ENCODE data around the gene CDC27.
"Not testable (repeated sequence)": the region's sequence is repeated elsewhere in the genome, so short reads cannot be mapped to it uniquely, and the experiment has no call there.

The CDC27 gene

GRCh38 chr17:47131761-47132160, 57.3 kb downstream of the CDC27 start:
- no peak overlapping the region for H3K4me3 ChIP-seq (ENCODE audit: low read length)
- DNase-seq (ENCODE audit: low read depth): no peak
- no peak for TF ChIP-seq CTCF (IDR thresholded peaks at IDR 0.05; ENCODE audit: insufficient read depth, low read depth, low read length, missing control alignments)

GRCh38 chr17:47126835-47127234, 62.3 kb downstream of the CDC27 start:
- DNase-seq (ENCODE audit: low read depth); H3K4me3 ChIP-seq (ENCODE audit: low read length): not testable (repeated sequence)

- DNase-seq (ENCODE audit: low read depth); H3K4me3 ChIP-seq (ENCODE audit: low read length): not testable (repeated sequence)
Measured at GRCh38 chr17:47123262-47123661, 65.8 kb downstream of the CDC27 start.

GRCh38 chr17:47120521-47121095, 68.5 kb downstream of the CDC27 start:
- no peak overlapping the region for H3K4me3 ChIP-seq (ENCODE audit: low read length)
- TF ChIP-seq CTCF (IDR thresholded peaks at IDR 0.05; ENCODE audit: insufficient read depth, low read depth, low read length, missing control alignments): no peak
- peak; percentile 16 for DNase-seq (ENCODE audit: low read depth)

GRCh38 chr17:47119746-47120520, 69.2 kb downstream of the CDC27 start:
- H3K4me3 ChIP-seq (ENCODE audit: low read length): no peak overlapping the region
- no peak for TF ChIP-seq CTCF (IDR thresholded peaks at IDR 0.05; ENCODE audit: insufficient read depth, low read depth, low read length, missing control alignments)
- peak; percentile 32 for DNase-seq (ENCODE audit: low read depth)

GRCh38 chr17:47117386-47117785, 71.7 kb downstream of the CDC27 start:
- TF ChIP-seq CTCF (IDR thresholded peaks at IDR 0.05; ENCODE audit: insufficient read depth, low read depth, low read length, missing control alignments): no peak
- no peak for DNase-seq (ENCODE audit: low read depth)
- H3K4me3 ChIP-seq (ENCODE audit: low read length): no peak overlapping the region

- no peak for DNase-seq (ENCODE audit: low read depth)
- no peak for TF ChIP-seq CTCF (IDR thresholded peaks at IDR 0.05; ENCODE audit: insufficient read depth, low read depth, low read length, missing control alignments)
- H3K4me3 ChIP-seq (ENCODE audit: low read length): no peak overlapping the region
Measured at GRCh38 chr17:47106130-47106529, 83.0 kb downstream of the CDC27 start.

GRCh38 chr17:47105246-47105645, 83.8 kb downstream of the CDC27 start:
- peak; percentile 10 for DNase-seq (ENCODE audit: low read depth)
- not testable (repeated sequence) for H3K4me3 ChIP-seq (ENCODE audit: low read length)
